Mucosa of descending colon (tissue), 3 donors: ENCODE results near the gene SYT11. TPM values are rescaled to one million over a fixed set of nuclear protein-coding genes. Genes with fewer than 3 reads are reported as not detected.

Experiments used
- ATAC-seq: fragments of 200-7000 bp; cut with Tn5 transposase; one replicate; pipeline ENCODE4 v1.9.1; 2020; ENCODE audit warnings: mild to moderate bottlenecking, moderate library complexity
- DNase-seq, 3 donors: peaks; one replicate each; pipeline ENCODE4 v3.0.0-alpha.2; 2020
- H3K36me3 ChIP-seq: fragments of 200-600 bp; one replicate; pipeline ENCODE4 v1.8.0; 2021; ENCODE audit warnings: low read depth, mild to moderate bottlenecking
- H3K4me1 ChIP-seq: fragments of 200-600 bp; one replicate; pipeline ENCODE4 v1.8.0; 2021; ENCODE audit warnings: low read depth, mild to moderate bottlenecking
- H3K4me3 ChIP-seq: fragments of 200-600 bp; one replicate; pipeline ENCODE4 v1.8.0; 2021; ENCODE audit warnings: mild to moderate bottlenecking
- H3K9me3 ChIP-seq: fragments of 200-600 bp; one replicate; pipeline ENCODE4 v1.8.0; 2021; ENCODE audit warnings: mild to moderate bottlenecking
- intact Hi-C, 2 donors: fragments of 100-400 bp; cut with DNase I in 1 of 2; cut with micrococcal nuclease in 1 of 2; formaldehyde crosslinking; loops; one replicate each; pipeline versions ENCODE4 v1.11.0 to v1.11.1; 2022; cut with DNase I, micrococcal nuclease
- total RNA-seq, 3 donors: library from RNA; stranded (reverse); fragmentation: NEBNext Ultra II Directional in 2 of 3; extraction: Animal tissue kit (Norgen Biotek cat#: 25700) in 2 of 3; gene quantifications; one replicate each; pipeline versions ENCODE4 v1.2.1 to v1.2.4, GENCODE V29; 2021 to 2023
- TF ChIP-seq, protein P1 (sequence below): fragments of 200-600 bp; IDR thresholded peaks from one replicate; pipeline ENCODE4 v1.8.0; 2022; ENCODE audit warnings: antibody characterized with exemption, mild to moderate bottlenecking
- donor health status: DM: no; HTN: no; CAD: no; lungs with moderate emphysema.
- donor health status: DM: no; HTN: no; CAD: no.
- donor health status: DM: no; HTN: yes; CAD: no.

The SYT11 gene
- total RNA-seq, 3 donors from 2014 or later: 1.6 to 18.4 (median 3.2) TPM

DNA sequence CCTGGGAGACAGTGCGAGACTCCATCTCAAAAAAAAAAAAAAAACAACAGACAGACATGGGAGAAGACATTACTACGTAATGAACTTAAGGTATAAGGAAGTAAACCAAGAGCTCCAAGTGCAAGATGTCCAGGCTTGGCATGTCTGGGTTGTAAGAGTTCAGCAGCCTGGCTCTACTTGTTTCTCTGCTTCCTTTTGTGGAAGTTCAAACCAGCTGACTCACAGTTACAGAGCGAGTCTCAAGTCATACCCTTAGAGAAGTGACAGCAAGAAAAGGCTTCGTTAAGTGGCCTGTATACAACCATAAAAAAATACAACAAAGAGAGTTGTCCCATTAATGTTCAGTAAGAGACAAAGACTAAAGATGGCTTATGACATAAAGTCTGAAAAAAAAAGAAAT is 50.5 kb downstream of the SYT11 start:
- peaks cover 2% of the 10 kb centered on the region for H3K36me3 ChIP-seq
- ATAC-seq: peak; percentile 34
- no peak overlapping the region for H3K4me3 ChIP-seq
- intact Hi-C loops: no loop called here
- H3K9me3 ChIP-seq: no peaks in the 10 kb centered on the region
- TF ChIP-seq, protein P1, sequence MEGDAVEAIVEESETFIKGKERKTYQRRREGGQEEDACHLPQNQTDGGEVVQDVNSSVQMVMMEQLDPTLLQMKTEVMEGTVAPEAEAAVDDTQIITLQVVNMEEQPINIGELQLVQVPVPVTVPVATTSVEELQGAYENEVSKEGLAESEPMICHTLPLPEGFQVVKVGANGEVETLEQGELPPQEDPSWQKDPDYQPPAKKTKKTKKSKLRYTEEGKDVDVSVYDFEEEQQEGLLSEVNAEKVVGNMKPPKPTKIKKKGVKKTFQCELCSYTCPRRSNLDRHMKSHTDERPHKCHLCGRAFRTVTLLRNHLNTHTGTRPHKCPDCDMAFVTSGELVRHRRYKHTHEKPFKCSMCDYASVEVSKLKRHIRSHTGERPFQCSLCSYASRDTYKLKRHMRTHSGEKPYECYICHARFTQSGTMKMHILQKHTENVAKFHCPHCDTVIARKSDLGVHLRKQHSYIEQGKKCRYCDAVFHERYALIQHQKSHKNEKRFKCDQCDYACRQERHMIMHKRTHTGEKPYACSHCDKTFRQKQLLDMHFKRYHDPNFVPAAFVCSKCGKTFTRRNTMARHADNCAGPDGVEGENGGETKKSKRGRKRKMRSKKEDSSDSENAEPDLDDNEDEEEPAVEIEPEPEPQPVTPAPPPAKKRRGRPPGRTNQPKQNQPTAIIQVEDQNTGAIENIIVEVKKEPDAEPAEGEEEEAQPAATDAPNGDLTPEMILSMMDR: no peak
- DNase-seq: peak in 1 of 3 donors; percentile 21
- peaks cover 9% of the 10 kb centered on the region for H3K4me1 ChIP-seq

DNA sequence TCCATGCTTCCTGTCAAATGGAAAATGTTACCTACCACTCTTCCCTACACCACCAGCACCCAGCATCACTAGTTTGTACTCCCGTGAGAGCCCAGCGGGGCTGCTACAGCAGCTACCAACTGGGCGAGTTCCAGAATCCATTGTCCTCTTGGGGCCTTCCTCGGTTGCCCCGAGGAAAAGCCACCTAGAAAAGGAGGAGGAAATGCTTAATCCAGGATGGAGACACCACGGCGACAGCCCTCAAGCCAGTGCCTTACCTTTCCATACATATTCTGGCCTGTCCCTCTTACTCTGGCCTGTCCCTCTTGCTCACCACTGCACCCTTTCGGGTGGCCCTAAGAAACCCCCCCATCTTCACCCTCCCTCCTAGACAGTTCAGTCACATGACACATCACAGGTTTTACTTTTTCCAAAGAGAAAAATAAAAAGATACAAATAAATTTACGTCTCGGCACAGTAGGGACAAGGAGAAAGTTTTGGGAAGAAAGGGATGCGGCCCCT is 51.3 kb downstream of the SYT11 start:
- H3K4me3 ChIP-seq: peak overlapping the region; percentile 54
- TF ChIP-seq, protein P1: no peak
- ATAC-seq (peak; percentile 48), DNase-seq (peak in 2 of 3 donors; percentile 32 to 48)
- H3K4me1 ChIP-seq: peaks cover 9% of the 10 kb centered on the region
- H3K36me3 ChIP-seq: peaks cover 3% of the 10 kb centered on the region
- intact Hi-C loops: no loop called here
- no peaks in the 10 kb centered on the region for H3K9me3 ChIP-seq

DNA sequence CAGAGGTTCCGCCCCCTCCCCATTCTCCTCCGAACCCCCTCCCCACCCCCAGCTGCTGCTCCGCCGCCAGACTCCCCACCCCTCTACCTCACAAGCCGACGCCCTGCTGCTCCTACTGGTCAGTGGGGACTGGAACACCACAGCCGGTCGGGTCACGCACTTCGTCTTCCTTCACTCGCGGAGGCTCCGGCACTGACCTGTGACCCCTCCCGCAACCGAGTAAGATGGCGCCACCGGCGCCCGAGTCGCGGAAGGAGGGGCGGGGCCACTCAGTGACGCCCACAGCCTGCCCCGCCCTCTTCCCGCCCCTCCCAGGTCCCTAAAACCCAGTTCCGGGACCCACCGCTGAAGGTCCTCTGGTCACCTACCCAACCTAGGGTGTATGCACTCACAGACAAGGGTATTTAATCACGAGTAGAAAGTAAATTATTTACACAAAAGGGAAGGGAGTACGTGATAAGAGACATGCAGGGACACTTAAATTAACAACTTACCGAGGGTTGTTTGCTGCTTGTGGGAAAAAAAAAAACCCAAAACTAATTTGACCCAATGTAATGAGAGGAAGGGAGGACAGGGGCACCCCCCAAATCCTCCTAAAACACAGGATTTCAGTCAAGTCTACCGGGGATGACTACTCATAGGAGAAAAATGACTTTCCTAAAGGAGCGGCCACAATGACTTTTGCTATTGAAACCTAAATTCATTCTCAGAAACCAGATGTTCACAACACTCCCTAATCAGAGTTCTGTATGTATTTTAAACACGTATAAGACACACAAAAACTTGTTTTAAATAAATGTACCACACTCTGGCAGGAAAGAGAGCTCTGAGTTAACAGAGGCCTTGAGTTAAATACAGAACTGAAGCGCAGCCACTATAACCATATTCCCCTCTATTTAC is 52.0 kb downstream of the SYT11 start, which contains the start of gene RIT1:
TSS of gene RIT1 (minus strand) at position 194 of the 900 bp plus-strand sequence. CDS start 588 bp downstream, outside the sequence.
- DNase-seq: peak; percentile 93 to 94 (median 93)
- H3K36me3 ChIP-seq: peaks cover 10% of the 10 kb centered on the region
- peaks cover 9% of the 10 kb centered on the region for H3K4me1 ChIP-seq
- peak within 1 kb of the TSS; percentile 54 for H3K4me3 ChIP-seq
- peak; percentile 98 for ATAC-seq
- intact Hi-C loops: no loop called here
- no peaks in the 10 kb centered on the region for H3K9me3 ChIP-seq
- TF ChIP-seq, protein P1: no peak

DNA sequence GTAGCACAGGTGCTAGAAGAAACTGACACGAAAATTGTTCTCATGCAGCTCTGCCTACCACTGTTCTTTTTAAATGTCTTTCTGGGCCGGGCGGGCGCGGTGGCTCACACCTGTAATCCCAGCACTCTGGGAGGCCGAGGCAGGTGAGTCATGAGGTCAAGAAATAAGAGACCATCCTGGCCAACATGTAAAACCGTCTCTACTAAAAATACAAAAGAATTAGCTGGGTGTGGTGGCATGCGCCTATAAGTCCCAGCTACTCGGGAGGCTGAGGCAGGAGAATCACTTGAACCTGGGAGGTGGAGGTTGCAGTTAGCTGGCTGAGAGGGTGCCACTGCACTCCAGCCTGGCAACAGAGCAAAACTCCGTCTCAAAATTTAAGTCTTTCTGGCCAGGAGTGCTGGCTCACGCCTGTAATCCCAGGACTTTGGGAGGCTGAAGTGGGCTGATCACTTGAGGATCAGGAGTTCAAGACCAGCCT is 52.7 kb downstream of the SYT11 start:
- H3K9me3 ChIP-seq: no peaks in the 10 kb centered on the region
- H3K4me3 ChIP-seq: no peak overlapping the region
- peaks cover 12% of the 10 kb centered on the region for H3K36me3 ChIP-seq
- intact Hi-C loops: no loop called here
- DNase-seq (peak in 1 of 3 donors; percentile 14), ATAC-seq (peak; percentile 32)
- peaks cover 9% of the 10 kb centered on the region for H3K4me1 ChIP-seq
- TF ChIP-seq, protein P1: no peak

DNA sequence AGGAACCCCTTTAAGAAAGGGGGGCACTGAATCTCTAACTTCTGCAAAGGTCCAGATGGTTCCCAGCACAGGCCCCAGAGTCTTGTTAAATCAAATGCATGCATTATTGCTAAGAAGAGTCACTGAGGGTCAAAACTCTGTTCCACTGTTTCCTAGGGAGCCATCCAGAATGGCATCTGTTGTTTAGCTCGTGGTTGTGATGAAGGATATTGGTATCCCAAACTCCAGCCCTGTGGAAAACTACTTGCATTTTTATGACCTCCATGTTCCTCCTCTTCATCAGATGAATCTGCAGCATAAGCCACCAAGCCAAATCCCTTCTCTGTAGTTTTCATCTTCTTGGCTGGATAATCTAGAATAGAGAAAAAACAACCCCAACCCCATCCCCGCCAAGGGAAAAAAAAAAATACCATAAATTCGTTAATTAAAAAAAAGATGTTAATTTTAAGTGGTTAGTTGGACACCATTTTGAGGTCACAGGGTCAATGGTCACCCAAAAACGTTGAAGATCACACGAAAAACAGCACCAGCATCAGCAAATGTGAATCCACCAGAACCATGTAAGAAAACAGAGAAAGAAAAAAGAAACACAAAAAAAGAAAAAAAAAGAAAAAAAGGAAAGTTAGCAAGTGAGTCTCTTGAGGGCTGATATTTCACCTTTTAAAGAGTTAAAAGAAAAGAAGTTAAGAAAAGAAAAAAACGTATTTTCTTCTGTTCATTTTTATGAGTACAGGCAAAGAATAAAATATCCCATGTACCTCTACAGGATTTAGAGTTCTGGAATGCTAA is 54.8 kb downstream of the SYT11 start:
- Histone ChIP-seq H3K4me1 (peaks cover 9% of the 10 kb centered on the region), H3K36me3 (peaks cover 22% of the 10 kb centered on the region), H3K4me3 (no peak overlapping the region), H3K9me3 (no peaks in the 10 kb centered on the region)
- no peak for ATAC-seq
- TF ChIP-seq, protein P1: no peak
- intact Hi-C loops: no loop called here
- no peak for DNase-seq
